Measurements from ENCODE around the gene ANKS6.

ANKS6 gene

DNA sequence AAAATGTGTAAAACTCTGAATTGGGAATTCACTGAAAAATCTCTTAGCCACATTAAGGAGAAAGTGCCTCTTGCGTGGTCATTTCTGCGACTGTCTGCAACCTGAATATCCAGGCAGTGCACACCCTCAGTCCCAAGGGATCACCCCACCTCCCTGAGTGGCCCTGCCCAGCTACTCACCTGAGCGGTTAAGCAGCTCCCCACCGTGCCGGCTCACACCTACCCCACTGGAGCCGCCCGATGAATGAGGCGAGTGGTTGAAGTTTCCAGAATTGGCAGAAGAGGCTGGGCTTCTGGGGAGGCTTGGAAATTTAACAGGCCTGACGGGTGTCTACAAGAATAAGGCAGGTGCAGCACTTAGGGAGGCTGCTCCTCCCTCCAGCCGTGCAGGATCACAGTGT is 25.6 kb downstream of the ANKS6 start:
- in situ Hi-C loops (cut with MboI; ENCODE audit: low pct_unique_long_range_greater_than_20kb, low sequenced_read_pairs, unreplicated experiment), result no loop called here
- TF ChIP-seq, protein P1, sequence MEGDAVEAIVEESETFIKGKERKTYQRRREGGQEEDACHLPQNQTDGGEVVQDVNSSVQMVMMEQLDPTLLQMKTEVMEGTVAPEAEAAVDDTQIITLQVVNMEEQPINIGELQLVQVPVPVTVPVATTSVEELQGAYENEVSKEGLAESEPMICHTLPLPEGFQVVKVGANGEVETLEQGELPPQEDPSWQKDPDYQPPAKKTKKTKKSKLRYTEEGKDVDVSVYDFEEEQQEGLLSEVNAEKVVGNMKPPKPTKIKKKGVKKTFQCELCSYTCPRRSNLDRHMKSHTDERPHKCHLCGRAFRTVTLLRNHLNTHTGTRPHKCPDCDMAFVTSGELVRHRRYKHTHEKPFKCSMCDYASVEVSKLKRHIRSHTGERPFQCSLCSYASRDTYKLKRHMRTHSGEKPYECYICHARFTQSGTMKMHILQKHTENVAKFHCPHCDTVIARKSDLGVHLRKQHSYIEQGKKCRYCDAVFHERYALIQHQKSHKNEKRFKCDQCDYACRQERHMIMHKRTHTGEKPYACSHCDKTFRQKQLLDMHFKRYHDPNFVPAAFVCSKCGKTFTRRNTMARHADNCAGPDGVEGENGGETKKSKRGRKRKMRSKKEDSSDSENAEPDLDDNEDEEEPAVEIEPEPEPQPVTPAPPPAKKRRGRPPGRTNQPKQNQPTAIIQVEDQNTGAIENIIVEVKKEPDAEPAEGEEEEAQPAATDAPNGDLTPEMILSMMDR (IDR thresholded peaks at IDR 0.05; ENCODE audit: extremely low read depth, insufficient read depth, missing control alignments), result no peak
- DNase-seq (ENCODE audit: low spot score), result no peak

- TF ChIP-seq, protein P1 (IDR thresholded peaks at IDR 0.05; ENCODE audit: extremely low read depth, insufficient read depth, missing control alignments), result no peak
- in situ Hi-C loops (cut with MboI; ENCODE audit: low pct_unique_long_range_greater_than_20kb, low sequenced_read_pairs, unreplicated experiment), result no loop called here
- no peak for DNase-seq (ENCODE audit: low spot score)
Observed at GRCh38 chr9:98768344-98768743, 28.0 kb downstream of the ANKS6 start.

GRCh38 chr9:98767915-98768314 is 28.4 kb downstream of the ANKS6 start:
- in situ Hi-C loops (cut with MboI; ENCODE audit: low pct_unique_long_range_greater_than_20kb, low sequenced_read_pairs, unreplicated experiment), result no loop called here

DNA sequence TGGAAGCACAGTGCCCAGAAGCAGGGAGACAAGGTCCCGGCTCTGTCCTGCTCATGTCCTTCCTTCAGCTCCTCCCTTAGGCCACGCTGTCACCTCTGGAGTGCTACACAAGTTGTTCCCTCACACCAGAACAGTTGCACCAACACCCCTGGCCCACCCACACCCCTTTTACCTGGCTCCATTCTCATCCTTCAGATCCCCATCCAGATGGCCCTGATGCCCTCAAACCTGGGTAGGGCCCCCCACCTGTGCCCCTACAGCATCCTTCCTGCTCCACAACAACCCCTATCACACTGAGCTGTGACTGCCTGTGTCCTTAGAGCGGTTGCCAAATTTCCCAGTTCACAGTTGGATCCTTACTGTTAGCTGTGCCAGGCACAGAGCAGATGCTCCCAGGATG is 29.2 kb downstream of the ANKS6 start:
- no peak for DNase-seq (ENCODE audit: low spot score)
- in situ Hi-C loops (cut with MboI; ENCODE audit: low pct_unique_long_range_greater_than_20kb, low sequenced_read_pairs, unreplicated experiment), result no loop called here
- TF ChIP-seq, protein P1 (IDR thresholded peaks at IDR 0.05; ENCODE audit: extremely low read depth, insufficient read depth, missing control alignments), result no peak

More at GRCh38 chr9:98767915-98768314, 28.4 kb downstream of the ANKS6 start:
- no peak for DNase-seq (ENCODE audit: low spot score)
- TF ChIP-seq, protein P1 (IDR thresholded peaks at IDR 0.05; ENCODE audit: extremely low read depth, insufficient read depth, missing control alignments), result no peak

- no peak for DNase-seq (ENCODE audit: low spot score)
- in situ Hi-C loops (cut with MboI; ENCODE audit: low pct_unique_long_range_greater_than_20kb, low sequenced_read_pairs, unreplicated experiment), result no loop called here
Observed at GRCh38 chr9:98766586-98766985, 29.8 kb downstream of the ANKS6 start.

GRCh38 chr9:98765256-98765655 is 31.1 kb downstream of the ANKS6 start:
- in situ Hi-C loops (cut with MboI; ENCODE audit: low pct_unique_long_range_greater_than_20kb, low sequenced_read_pairs, unreplicated experiment), result no loop called here
- DNase-seq (ENCODE audit: low spot score), result no peak
- TF ChIP-seq, protein P1 (IDR thresholded peaks at IDR 0.05; ENCODE audit: extremely low read depth, insufficient read depth, missing control alignments), result no peak

More at GRCh38 chr9:98766586-98766985, 29.8 kb downstream of the ANKS6 start:
- TF ChIP-seq, protein P1 (IDR thresholded peaks at IDR 0.05; ENCODE audit: extremely low read depth, insufficient read depth, missing control alignments), result no peak

Measured in GM13977 (cell line).